WTC11 (cell line): ENCODE measurements around the gene EIF3M.

Source experiments
- JUN ChIP-seq: sonication (generic); formaldehyde crosslinking; IDR thresholded peaks from 2 replicates; pipeline ENCODE4 v1.8.0; 2023; ENCODE audit warnings: mild to moderate bottlenecking, missing genetic modification reagents
- SP1 ChIP-seq: sonication (generic); formaldehyde crosslinking; conservative IDR thresholded peaks from 2 replicates; pipeline ENCODE4 v1.8.1; 2022; ENCODE audit warnings: missing genetic modification reagents
- ZBTB21 ChIP-seq: sonication (generic); formaldehyde crosslinking; IDR thresholded peaks from 2 replicates; pipeline ENCODE4 v1.8.1; 2023; ENCODE audit warnings: mild to moderate bottlenecking, missing genetic modification reagents, borderline replicate concordance
- ZNF423 ChIP-seq: fragments of 250-450 bp; sonication (Bioruptor Pico); IDR thresholded peaks from 2 replicates; pipeline ENCODE4 v2.1.2; 2022; ENCODE audit warnings: mild to moderate bottlenecking, moderate library complexity
- TF ChIP-seq, protein P1 (sequence below): fragments of 200-600 bp; IDR thresholded peaks from 2 replicates; pipeline ENCODE4 v1.8.0; 2022; ENCODE audit warnings: antibody characterized with exemption

- TF ChIP-seq, protein P1, sequence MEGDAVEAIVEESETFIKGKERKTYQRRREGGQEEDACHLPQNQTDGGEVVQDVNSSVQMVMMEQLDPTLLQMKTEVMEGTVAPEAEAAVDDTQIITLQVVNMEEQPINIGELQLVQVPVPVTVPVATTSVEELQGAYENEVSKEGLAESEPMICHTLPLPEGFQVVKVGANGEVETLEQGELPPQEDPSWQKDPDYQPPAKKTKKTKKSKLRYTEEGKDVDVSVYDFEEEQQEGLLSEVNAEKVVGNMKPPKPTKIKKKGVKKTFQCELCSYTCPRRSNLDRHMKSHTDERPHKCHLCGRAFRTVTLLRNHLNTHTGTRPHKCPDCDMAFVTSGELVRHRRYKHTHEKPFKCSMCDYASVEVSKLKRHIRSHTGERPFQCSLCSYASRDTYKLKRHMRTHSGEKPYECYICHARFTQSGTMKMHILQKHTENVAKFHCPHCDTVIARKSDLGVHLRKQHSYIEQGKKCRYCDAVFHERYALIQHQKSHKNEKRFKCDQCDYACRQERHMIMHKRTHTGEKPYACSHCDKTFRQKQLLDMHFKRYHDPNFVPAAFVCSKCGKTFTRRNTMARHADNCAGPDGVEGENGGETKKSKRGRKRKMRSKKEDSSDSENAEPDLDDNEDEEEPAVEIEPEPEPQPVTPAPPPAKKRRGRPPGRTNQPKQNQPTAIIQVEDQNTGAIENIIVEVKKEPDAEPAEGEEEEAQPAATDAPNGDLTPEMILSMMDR = no peak
- TF ChIP-seq SP1 (CRISPR knock-in tag) (no peak), JUN (CRISPR knock-in tag) (no peak), ZNF423 (CRISPR knock-in tag) (no peak), ZBTB21 (no peak)
Measured at GRCh38 chr11:32550207-32550606, 33.4 kb upstream of the EIF3M start.
